KG1 (cell line): ENCODE measurements around the gene CAMK2G.
"Not testable (repeated sequence)": the region's sequence is repeated elsewhere in the genome, so short reads cannot be mapped to it uniquely, and the experiment has no call there.

Experiments
- DNase-seq: peaks from one replicate; lab custom pipeline; 2025; lab: John Stamatoyannopoulos, UW

Gene CAMK2G

GRCh38 chr10:73874267-73875138 is at the start of gene CAMK2G:
Gene CAMK2G, minus strand, starts transcription at chr10:73874555. Its CDS starts 94 bp downstream, at chr10:73874461.
- peak; percentile 27 for DNase-seq

GRCh38 chr10:73922864-73923133 is 48.4 kb upstream of the CAMK2G start:
- DNase-seq, result no peak

- DNase-seq, result no peak
Observed at GRCh38 chr10:73922007-73922863, 47.9 kb upstream of the CAMK2G start.

- peak; percentile 31 for DNase-seq
Observed at GRCh38 chr10:73920089-73920488, 45.7 kb upstream of the CAMK2G start.

- DNase-seq, result not testable (repeated sequence)
Observed at GRCh38 chr10:73919481-73919880, 45.1 kb upstream of the CAMK2G start.

- DNase-seq, result no peak
Observed at GRCh38 chr10:73917566-73918305, 43.4 kb upstream of the CAMK2G start.

GRCh38 chr10:73916761-73917470 is 42.6 kb upstream of the CAMK2G start:
- no peak for DNase-seq

- DNase-seq, result no peak
Observed at GRCh38 chr10:73915206-73915851, 41.0 kb upstream of the CAMK2G start.

GRCh38 chr10:73914036-73914435 is 39.7 kb upstream of the CAMK2G start:
- DNase-seq, result no peak

- no peak for DNase-seq
Observed at GRCh38 chr10:73911553-73912004, 37.2 kb upstream of the CAMK2G start.

GRCh38 chr10:73910764-73911552 is 36.6 kb upstream of the CAMK2G start, which contains the start of gene PLAU:
Gene PLAU, plus strand, starts transcription at chr10:73911132. Its CDS starts 424 bp downstream, at chr10:73911556.
- DNase-seq, result peak; percentile 74

- DNase-seq, result peak; percentile 64
Observed at GRCh38 chr10:73910401-73910763, 36.0 kb upstream of the CAMK2G start.

GRCh38 chr10:73909540-73910115 is 35.3 kb upstream of the CAMK2G start:
- DNase-seq, result no peak

- no peak for DNase-seq
Observed at GRCh38 chr10:73908853-73909539, 34.6 kb upstream of the CAMK2G start.

GRCh38 chr10:73907841-73908517 is 33.6 kb upstream of the CAMK2G start:
- DNase-seq, result peak; percentile 49

GRCh38 chr10:73906524-73907447 is 32.4 kb upstream of the CAMK2G start:
- DNase-seq, result peak; percentile 19

- DNase-seq, result no peak
Observed at GRCh38 chr10:73905256-73906020, 31.1 kb upstream of the CAMK2G start.
